ENCODE results near the gene EIF2S3.

- TF ChIP-seq CTCF (IDR thresholded peaks at IDR 0.05): no peak
- no peak for TF ChIP-seq POLR2A (IDR thresholded peaks at IDR 0.05)
- no peak for TF ChIP-seq POLR2AphosphoS5 (IDR thresholded peaks at IDR 0.05)
Measured at GRCh38 chrX:24034485-24034884, 20.3 kb upstream of the EIF2S3 start.

All from stomach (tissue), 4 donors.